HCT116 (cell line): ENCODE data around the gene PALMD. TPM values are rescaled to one million over a fixed set of nuclear protein-coding genes. Genes with fewer than 3 reads are reported as not detected.

Experiments used
- ATAC-seq: fragments of 200-7000 bp; cut with Tn5 transposase; 2 replicates; pipeline ENCODE4 v1.9.1; 2020; ENCODE audit warnings: mild to moderate bottlenecking, moderate library complexity
- BruUV-seq: library from RNA; stranded (reverse); fragments of 400-500 nt; replicated peaks from 2 replicates; lab custom pipeline; 2021; lab: Mats Ljungman, UMichigan
- CTCF ChIA-PET: fragments of 300-600 bp; sonication (Branson Sonifier 250); formaldehyde crosslinking; loops from one replicate; lab custom pipeline; 2021; ENCODE audit warnings: antibody characterized with exemption; lab: Charles Lee
- POLR2A ChIA-PET: fragments of 300-600, 350-600 bp; sonication (Branson Sonifier 250); formaldehyde crosslinking; loops from one replicate; lab custom pipeline; 2021; ENCODE audit warnings: antibody characterized with exemption; lab: Charles Lee
- RAD21 ChIA-PET, 2 experiments: fragments of 300-600 bp; sonication (Branson Sonifier 250); formaldehyde crosslinking; loops; one replicate each; lab custom pipeline; 2023; ENCODE audit warnings: low total read pairs in 2 of 2; ENCODE audit not compliant: uncharacterized antibody in 2 of 2, unreplicated experiment in 2 of 2, low non-redundant PET in 1 of 2; lab: Charles Lee
- DNase-seq: peaks from one replicate; pipeline ENCODE4 v3.0.0-alpha.2; 2010; ENCODE audit warnings: low read depth, low spot score
- H2AFZ ChIP-seq: fragments of 200-600 bp; shearing (Covaris generic), sonication (generic); 2 replicates; pipeline ENCODE4 v1.6.1; 2017; ENCODE audit warnings: low read depth, mixed run types, mixed read lengths, antibody characterized with exemption, low read length; ENCODE audit not compliant: poor library complexity, severe bottlenecking
- H3K27ac ChIP-seq: 2 replicates; pipeline ENCODE4 v1.5.1; 2012; ENCODE audit warnings: low read depth, low read length
- H3K27me3 ChIP-seq: fragments of 200-600 bp; sonication (generic); 2 replicates; pipeline ENCODE4 v1.6.1; 2016; ENCODE audit warnings: mixed run types, low read length, mixed read lengths; ENCODE audit not compliant: insufficient read depth
- H3K36me3 ChIP-seq, 2 experiments: fragments of 200-500 bp in 1 of 2; fragments of 200-600 bp in 1 of 2; sonication (Bioruptor generic) in 1 of 2; sonication (generic) in 1 of 2; 2 replicates each; pipeline versions ENCODE4 v1.5.1 to v1.6.1; 2014 to 2016; ENCODE audit warnings: low read length in 2 of 2, inconsistent platforms in 1 of 2, mixed read lengths in 1 of 2, mixed run types in 1 of 2; ENCODE audit not compliant: insufficient read depth in 2 of 2, control insufficient read depth in 1 of 2
- H3K4me1 ChIP-seq, 2 experiments: fragments of 200-600 bp in 1 of 2; sonication (generic) in 1 of 2; 2 replicates each; pipeline versions ENCODE4 v1.5.1 to v1.6.1; 2012 to 2017; ENCODE audit warnings: low read length in 2 of 2, inconsistent platforms in 1 of 2, mild to moderate bottlenecking in 1 of 2, mixed read lengths in 1 of 2, mixed run types in 1 of 2, moderate library complexity in 1 of 2; ENCODE audit not compliant: insufficient read depth in 2 of 2, control insufficient read depth in 1 of 2
- H3K4me2 ChIP-seq: fragments of 200-600 bp; sonication (generic); 2 replicates; pipeline ENCODE4 v1.6.1; 2017; ENCODE audit warnings: mixed run types, low read length, mixed read lengths
- H3K4me3 ChIP-seq, 2 experiments: fragments of 200-600 bp in 1 of 2; sonication (generic) in 1 of 2; replicated peaks in 1 of 2; 2 replicates each; pipeline ENCODE4 v1.5.1; 2011 to 2016; ENCODE audit warnings: low read length in 2 of 2, control low read depth in 1 of 2, low read depth in 1 of 2, mild to moderate bottlenecking in 1 of 2, mixed read lengths in 1 of 2, mixed run types in 1 of 2
- H3K79me2 ChIP-seq: fragments of 200-600 bp; sonication (generic); 2 replicates; pipeline ENCODE4 v1.6.1; 2017; ENCODE audit warnings: mild to moderate bottlenecking, mixed run types, low read length, moderate library complexity, mixed read lengths; ENCODE audit not compliant: insufficient read depth
- H3K9ac ChIP-seq: fragments of 200-600 bp; sonication (generic); 2 replicates; pipeline ENCODE4 v1.6.1; 2016; ENCODE audit warnings: low read length, mixed read lengths
- H3K9me2 ChIP-seq: fragments of 200-600 bp; sonication (generic), shearing (Covaris generic); 2 replicates; pipeline ENCODE4 v1.6.1; 2017; ENCODE audit warnings: mixed run types, mild to moderate bottlenecking, moderate library complexity; ENCODE audit not compliant: insufficient read depth
- H3K9me3 ChIP-seq, 2 experiments: fragments of 200-500 bp in 1 of 2; fragments of 200-600 bp in 1 of 2; sonication (Bioruptor generic) in 1 of 2; sonication (generic) in 1 of 2; 2 replicates each; pipeline ENCODE4 v1.6.1; 2014 to 2017; ENCODE audit warnings: low read length in 2 of 2, mixed read lengths in 2 of 2, inconsistent platforms in 1 of 2, low read depth in 1 of 2, mild to moderate bottlenecking in 1 of 2, mixed run types in 1 of 2, moderate library complexity in 1 of 2; ENCODE audit not compliant: control insufficient read depth in 1 of 2, insufficient read depth in 1 of 2
- H4K20me1 ChIP-seq: fragments of 200-600 bp; sonication (generic), shearing (Covaris generic); 2 replicates; pipeline ENCODE4 v1.6.1; 2017; ENCODE audit warnings: mixed run types, mild to moderate bottlenecking, moderate library complexity; ENCODE audit not compliant: insufficient read depth
- EGR1 ChIP-seq: IDR thresholded peaks from 2 replicates; pipeline ENCODE4 v1.6.1; 2012; ENCODE audit warnings: low read depth
- EZH2 ChIP-seq: fragments of 200-600 bp; sonication (generic); IDR thresholded peaks from 2 replicates; pipeline ENCODE4 v1.6.1; 2017; ENCODE audit warnings: antibody characterized with exemption, mixed run types
- EZH2phosphoT487 ChIP-seq: fragments of 200-600 bp; IDR thresholded peaks from 2 replicates; pipeline ENCODE4 v1.6.1; 2018; ENCODE audit warnings: antibody characterized with exemption, borderline replicate concordance
- FOSL1 ChIP-seq: IDR thresholded peaks from 2 replicates; pipeline ENCODE4 v1.6.1; 2012; ENCODE audit warnings: low read depth
- JUND ChIP-seq: IDR thresholded peaks from 2 replicates; pipeline ENCODE4 v1.6.1; 2012
- RAD21 ChIP-seq: IDR thresholded peaks from 2 replicates; pipeline ENCODE4 v1.6.1; 2012; ENCODE audit warnings: low read depth, mild to moderate bottlenecking
- TCF7L2 ChIP-seq: IDR thresholded peaks from 2 replicates; pipeline ENCODE4 v1.7.0; 2011; ENCODE audit warnings: borderline replicate concordance, inconsistent platforms; ENCODE audit not compliant: insufficient read depth, insufficient read length; ENCODE audit errors: extremely low read depth
- ZNF274 ChIP-seq: fragments of 200-500 bp; sonication (Bioruptor generic); IDR thresholded peaks from 2 replicates; pipeline ENCODE4 v1.6.1; 2014; ENCODE audit warnings: mild to moderate bottlenecking, low read depth, low read length, inconsistent platforms
- intact Hi-C: fragments of 100-400 bp; cut with micrococcal nuclease; formaldehyde crosslinking; loops from 2 replicates; pipeline ENCODE4 v1.10.0; 2022
- total RNA-seq: library from RNA; stranded (reverse); gene quantifications from one replicate; pipeline ENCODE4 v1.2.1, GENCODE V29; 2021; ENCODE audit not compliant: unreplicated experiment
- TF ChIP-seq, protein P1 (sequence below): IDR thresholded peaks from 2 replicates; pipeline ENCODE4 v1.6.1; 2012; ENCODE audit warnings: low read depth

Gene PALMD
- total RNA-seq, 1 experiment from 2014 or later = 0.12 TPM

DNA sequence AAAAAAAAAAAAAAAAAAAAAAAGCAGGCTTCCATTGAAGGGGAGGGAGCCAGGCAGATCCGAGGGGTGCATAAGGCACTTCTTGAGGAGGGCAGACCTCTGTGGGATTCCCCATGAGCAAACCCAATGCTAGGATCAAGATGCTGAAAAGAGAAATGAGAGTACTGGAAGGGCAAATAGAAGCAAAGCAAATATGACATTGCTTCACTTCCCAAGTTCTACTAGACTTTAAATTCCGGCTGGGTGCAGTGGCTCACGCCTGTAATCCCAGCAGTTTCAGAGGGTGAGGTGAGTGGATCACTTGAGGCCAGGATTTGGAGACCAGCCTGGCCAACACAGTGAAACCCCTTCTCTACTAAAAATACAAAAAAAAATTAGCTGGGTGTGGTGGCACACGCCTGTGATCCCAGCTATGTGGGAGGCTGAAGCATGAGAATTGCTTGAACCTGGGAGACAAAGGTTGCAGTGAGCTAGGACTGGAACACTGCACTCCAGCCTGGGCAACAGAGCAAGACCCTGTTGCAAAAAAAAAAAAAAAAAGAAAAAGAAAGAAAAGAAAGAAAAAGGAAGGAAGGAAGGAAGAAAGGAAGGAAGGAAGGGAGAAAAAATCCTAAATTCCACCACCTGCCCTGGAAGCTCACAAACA, 23.1 kb upstream of the PALMD start:
- H3K9me2 ChIP-seq = no peaks in the 10 kb centered on the region
- H4K20me1 ChIP-seq = no peaks in the 10 kb centered on the region
- H2AFZ ChIP-seq = no peak overlapping the region
- no TSS peak for BruUV-seq
- H3K4me2 ChIP-seq = no peak overlapping the region
- H3K27ac ChIP-seq = no peak overlapping the region
- ATAC-seq = no peak
- H3K36me3 ChIP-seq = no peaks in the 10 kb centered on the region
- no peak overlapping the region for H3K4me3 ChIP-seq
- ChIA-PET RAD21 (no interaction called here), CTCF (no interaction called here), POLR2A (no interaction called here)
- TF ChIP-seq EZH2 = no peak
- no peak for TF ChIP-seq FOSL1
- TF ChIP-seq, protein P1, sequence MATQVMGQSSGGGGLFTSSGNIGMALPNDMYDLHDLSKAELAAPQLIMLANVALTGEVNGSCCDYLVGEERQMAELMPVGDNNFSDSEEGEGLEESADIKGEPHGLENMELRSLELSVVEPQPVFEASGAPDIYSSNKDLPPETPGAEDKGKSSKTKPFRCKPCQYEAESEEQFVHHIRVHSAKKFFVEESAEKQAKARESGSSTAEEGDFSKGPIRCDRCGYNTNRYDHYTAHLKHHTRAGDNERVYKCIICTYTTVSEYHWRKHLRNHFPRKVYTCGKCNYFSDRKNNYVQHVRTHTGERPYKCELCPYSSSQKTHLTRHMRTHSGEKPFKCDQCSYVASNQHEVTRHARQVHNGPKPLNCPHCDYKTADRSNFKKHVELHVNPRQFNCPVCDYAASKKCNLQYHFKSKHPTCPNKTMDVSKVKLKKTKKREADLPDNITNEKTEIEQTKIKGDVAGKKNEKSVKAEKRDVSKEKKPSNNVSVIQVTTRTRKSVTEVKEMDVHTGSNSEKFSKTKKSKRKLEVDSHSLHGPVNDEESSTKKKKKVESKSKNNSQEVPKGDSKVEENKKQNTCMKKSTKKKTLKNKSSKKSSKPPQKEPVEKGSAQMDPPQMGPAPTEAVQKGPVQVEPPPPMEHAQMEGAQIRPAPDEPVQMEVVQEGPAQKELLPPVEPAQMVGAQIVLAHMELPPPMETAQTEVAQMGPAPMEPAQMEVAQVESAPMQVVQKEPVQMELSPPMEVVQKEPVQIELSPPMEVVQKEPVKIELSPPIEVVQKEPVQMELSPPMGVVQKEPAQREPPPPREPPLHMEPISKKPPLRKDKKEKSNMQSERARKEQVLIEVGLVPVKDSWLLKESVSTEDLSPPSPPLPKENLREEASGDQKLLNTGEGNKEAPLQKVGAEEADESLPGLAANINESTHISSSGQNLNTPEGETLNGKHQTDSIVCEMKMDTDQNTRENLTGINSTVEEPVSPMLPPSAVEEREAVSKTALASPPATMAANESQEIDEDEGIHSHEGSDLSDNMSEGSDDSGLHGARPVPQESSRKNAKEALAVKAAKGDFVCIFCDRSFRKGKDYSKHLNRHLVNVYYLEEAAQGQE = no peak
- TF ChIP-seq TCF7L2 = no peak
- no peak for TF ChIP-seq EZH2phosphoT487
- TF ChIP-seq JUND = no peak
- no peak overlapping the region for H3K9ac ChIP-seq
- H3K27me3 ChIP-seq = no peaks in the 10 kb centered on the region
- no peaks in the 10 kb centered on the region for H3K9me3 ChIP-seq
- no peaks in the 10 kb centered on the region for H3K4me1 ChIP-seq
- intact Hi-C loops = no loop called here
- no peak for DNase-seq
- H3K79me2 ChIP-seq = no peaks in the 10 kb centered on the region

DNA sequence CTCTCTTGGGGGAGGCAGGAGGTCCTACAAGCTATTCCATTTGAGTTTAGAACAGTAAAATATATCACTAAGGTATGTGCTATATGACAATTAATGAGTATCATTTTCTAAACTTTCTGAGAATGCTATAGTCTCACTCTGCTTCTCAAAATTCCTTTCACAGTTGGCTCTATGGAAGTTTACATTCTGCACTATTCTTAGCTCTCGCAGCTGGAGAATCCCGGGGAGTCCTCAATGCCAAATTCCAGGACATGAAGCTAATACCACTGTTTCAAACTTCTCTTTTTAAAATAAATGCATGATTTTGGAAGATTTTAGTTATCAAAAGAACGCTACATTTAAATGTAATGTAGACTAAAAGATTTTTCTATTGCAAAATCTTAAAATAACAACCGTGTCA, 22.4 kb upstream of the PALMD start:
- no peaks in the 10 kb centered on the region for H3K9me2 ChIP-seq
- H3K79me2 ChIP-seq = no peaks in the 10 kb centered on the region
- H3K9me3 ChIP-seq = no peaks in the 10 kb centered on the region
- CTCF ChIA-PET = no interaction called here
- no TSS peak for BruUV-seq
- ATAC-seq (no peak), DNase-seq (no peak)
- no peak overlapping the region for H3K4me2 ChIP-seq
- intact Hi-C loops = no loop called here
- H3K36me3 ChIP-seq = no peaks in the 10 kb centered on the region
- no peak overlapping the region for H3K9ac ChIP-seq
- H3K4me1 ChIP-seq = no peaks in the 10 kb centered on the region
- POLR2A ChIA-PET = no interaction called here
- no peaks in the 10 kb centered on the region for H3K27me3 ChIP-seq
- H3K27ac ChIP-seq = no peak overlapping the region
- no peak overlapping the region for H3K4me3 ChIP-seq
- H4K20me1 ChIP-seq = no peaks in the 10 kb centered on the region
- RAD21 ChIA-PET = no interaction called here
- no peak for TF ChIP-seq ZNF274
- no peak for TF ChIP-seq TCF7L2
- no peak for TF ChIP-seq EGR1
- TF ChIP-seq RAD21 = no peak
- TF ChIP-seq EZH2 = no peak
- TF ChIP-seq, all 23 proteins: peak for 0
- no peak overlapping the region for H2AFZ ChIP-seq
